GM04504 (cell line): ENCODE data around the gene C12orf43.

Source experiments
- DNase-seq: peaks from one replicate; pipeline ENCODE4 v3.0.0-alpha.2; 2012; ENCODE audit warnings: low read depth

C12orf43 gene

GRCh38 chr12:120999191-121000120 lies 16.8 kb downstream of the C12orf43 start:
- DNase-seq, result no peak

- DNase-seq, result no peak
These were observed 17.9 kb downstream of the C12orf43 start for GRCh38 chr12:120998435-120998834.

- DNase-seq, result no peak
These were observed 18.8 kb downstream of the C12orf43 start for GRCh38 chr12:120997448-120997847.

DNA sequence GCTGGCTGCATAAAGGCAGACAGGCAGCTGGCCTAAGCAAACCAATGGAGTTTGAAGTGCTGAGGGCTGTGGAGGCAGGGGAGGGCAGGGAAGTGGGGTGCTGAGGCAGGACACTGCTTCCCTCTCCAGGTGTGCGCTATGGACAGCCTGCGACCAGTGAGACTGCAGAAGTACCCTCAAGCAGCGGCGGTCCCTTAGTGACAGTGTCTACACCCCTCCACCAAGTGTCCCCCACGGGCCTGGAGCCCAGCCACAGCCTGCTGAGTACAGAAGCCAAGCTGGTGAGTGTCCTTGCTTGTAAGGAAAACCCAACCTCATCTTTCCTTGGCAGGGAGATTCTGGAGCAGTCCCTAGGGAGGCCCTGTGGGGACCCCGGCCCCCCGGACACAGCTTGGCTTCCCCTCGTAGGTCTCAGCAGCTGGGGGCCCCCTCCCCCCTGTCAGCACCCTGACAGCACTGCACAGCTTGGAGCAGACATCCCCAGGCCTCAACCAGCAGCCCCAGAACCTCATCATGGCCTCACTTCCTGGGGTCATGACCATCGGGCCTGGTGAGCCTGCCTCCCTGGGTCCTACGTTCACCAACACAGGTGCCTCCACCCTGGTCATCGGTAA lies 20.0 kb downstream of the C12orf43 start:
- DNase-seq, result no peak

DNA sequence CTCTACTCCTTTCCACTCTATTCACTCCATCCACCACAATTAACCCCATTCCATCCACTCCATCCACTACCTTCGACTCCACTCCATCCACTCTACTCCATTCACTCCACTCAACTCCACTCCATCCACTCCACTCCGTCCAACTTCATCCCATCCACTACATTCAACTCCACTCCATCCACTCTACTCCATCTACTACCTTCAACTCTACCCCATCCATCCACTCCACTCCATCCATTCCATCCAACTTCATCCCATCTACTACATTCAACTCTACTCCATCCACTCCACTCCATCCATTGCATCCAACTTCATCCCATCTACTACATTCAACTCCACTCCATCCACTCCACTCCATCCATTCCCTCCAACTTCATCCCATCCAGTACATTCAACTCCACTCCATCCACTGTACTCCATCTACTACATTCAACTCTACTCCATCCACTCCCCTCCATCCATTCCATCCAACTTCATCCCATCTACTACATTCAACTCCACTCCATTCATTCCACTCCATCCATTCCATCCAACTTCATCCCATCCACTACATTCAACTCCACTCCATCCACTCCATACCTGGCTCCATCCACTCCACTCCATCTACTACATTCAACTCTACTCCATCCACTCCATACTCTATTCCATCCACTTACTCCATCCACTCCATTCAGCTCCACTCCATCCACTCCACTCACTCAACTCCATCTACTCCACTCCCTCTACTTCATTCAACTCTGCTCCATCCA lies 21.5 kb downstream of the C12orf43 start:
- no peak for DNase-seq

DNA sequence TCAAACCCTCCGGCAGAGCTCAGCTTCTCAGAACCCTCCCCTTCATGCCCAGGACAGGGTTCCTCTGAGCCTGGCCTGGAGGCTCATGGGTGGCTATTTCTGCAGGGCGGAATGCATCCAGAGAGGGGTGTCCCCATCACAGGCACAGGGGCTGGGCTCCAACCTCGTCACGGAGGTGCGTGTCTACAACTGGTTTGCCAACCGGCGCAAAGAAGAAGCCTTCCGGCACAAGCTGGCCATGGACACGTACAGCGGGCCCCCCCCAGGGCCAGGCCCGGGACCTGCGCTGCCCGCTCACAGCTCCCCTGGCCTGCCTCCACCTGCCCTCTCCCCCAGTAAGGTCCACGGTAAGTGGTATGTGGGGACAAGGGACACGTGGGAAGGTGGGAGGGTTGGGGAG lies 22.2 kb downstream of the C12orf43 start:
- no peak for DNase-seq

- DNase-seq, result no peak
These were observed 22.8 kb downstream of the C12orf43 start for GRCh38 chr12:120993496-120993895.

- DNase-seq, result no peak
These were observed 23.3 kb downstream of the C12orf43 start for GRCh38 chr12:120992989-120993388.

GRCh38 chr12:120991965-120992364 lies 24.3 kb downstream of the C12orf43 start:
- DNase-seq, result no peak

GRCh38 chr12:120990487-120991055 lies 25.7 kb downstream of the C12orf43 start:
- no peak for DNase-seq

DNA sequence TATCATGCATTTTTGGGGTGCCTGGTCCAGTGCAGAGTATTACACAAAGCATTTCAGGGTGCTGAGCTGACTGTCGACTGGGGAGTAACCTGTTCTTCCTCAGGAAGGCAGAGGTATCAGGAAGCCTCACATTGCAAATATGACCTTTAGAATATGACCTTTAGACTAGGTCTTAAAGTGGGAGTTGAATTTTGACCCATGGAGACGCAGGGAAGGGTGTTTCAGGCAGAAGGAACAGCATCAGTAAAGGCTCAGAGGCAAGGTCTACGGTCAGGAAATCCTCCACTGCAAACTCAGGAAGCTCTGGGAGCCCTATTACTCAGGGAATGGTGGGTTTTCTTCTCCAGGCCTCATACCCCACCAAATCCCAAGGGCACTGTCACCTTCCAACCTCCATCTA lies 26.6 kb downstream of the C12orf43 start:
- DNase-seq, result no peak

GRCh38 chr12:120988658-120989057 lies 27.6 kb downstream of the C12orf43 start:
- DNase-seq, result no peak

GRCh38 chr12:120988234-120988633 lies 28.1 kb downstream of the C12orf43 start:
- DNase-seq, result no peak

DNA sequence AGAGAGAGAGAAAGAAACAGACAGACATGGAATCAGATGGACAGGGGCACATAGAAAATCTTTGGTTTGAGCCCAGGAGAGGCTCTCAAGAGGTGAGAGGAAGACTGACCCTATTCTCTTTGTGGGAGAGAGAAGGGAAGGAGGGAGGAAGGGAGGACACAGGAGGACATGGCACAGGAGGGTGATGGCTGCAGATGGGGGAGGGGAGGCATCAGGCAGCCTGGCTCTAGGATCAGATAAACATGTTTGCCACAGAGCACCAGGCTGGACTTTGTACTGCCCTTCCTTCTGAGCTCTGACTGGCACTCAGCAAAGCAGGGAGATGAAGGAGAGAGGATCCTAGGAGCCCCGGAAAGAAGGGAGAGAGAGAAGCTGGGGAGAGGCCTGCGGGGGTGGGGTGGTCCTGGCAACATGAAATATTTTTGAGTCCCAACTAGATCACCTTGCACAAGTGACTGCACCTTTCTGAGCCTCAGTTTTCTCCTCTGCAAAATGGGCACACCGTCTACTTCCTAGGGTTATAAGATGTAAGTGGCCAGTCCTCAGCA lies 31.9 kb downstream of the C12orf43 start:
- no peak for DNase-seq

DNA sequence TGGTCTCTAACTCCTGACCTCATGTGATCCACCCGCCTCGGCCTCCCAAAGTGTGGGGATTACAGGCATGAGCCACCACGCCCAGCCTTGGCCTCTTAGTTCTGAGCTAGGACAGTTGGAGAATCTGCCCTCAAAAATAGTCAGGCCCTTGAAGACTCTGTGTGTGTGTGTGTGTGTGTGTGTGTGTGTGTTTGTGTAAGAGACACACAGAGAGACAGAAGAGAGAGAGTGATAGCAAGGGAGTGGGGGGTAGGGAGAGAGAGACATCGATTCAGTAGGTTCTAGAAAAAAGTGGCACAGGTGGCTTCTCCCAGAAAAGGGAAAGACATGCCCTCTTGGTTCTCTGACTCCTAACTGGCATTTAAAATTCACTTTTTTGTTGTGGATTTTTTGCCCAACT lies 32.5 kb downstream of the C12orf43 start:
- no peak for DNase-seq

DNA sequence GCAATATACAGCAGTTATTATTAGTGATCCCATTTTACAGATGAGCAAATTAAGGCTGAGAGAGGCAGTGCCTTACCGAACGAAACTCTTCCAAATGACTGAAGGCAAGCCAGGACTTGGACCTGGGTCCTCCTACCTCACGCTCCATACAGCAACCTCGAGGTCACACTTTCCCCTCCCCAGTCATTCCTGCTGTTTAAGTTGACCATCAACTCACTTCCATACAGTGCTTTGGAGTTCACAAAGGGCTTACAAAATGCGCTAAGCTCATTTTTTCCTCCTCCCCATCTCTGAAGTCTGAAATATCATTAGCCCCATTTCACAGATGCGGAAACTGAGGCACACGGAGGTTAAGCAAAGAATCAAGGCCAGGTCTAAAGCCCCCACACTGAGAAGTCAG lies 33.6 kb downstream of the C12orf43 start:
- no peak for DNase-seq

DNA sequence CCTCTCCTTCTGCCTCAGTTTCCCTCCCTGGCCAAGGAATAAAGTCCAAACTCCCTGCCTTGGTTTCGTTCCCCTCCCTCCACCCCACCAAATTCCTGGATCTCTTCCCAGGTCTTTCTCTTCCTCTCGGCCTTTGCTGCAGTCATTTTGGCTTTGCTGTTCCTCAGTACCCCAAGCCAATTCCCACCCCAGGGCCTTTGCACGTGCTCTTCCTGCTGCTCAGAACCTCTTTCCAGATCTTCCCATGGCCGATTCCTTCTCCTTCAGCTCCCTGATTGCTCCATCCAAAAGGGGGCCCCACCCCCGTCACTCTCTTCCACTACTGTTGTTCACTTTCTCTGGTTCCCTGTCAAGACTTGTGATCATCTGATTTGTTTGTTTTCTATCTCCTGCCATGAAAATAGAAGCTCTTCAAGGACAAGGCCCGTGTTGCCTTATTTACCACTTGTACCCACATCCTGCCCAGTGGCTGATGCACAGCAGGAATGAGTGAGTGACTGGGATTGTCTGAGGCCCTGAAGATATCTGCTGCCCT lies 34.8 kb downstream of the C12orf43 start:
- no peak for DNase-seq

DNA sequence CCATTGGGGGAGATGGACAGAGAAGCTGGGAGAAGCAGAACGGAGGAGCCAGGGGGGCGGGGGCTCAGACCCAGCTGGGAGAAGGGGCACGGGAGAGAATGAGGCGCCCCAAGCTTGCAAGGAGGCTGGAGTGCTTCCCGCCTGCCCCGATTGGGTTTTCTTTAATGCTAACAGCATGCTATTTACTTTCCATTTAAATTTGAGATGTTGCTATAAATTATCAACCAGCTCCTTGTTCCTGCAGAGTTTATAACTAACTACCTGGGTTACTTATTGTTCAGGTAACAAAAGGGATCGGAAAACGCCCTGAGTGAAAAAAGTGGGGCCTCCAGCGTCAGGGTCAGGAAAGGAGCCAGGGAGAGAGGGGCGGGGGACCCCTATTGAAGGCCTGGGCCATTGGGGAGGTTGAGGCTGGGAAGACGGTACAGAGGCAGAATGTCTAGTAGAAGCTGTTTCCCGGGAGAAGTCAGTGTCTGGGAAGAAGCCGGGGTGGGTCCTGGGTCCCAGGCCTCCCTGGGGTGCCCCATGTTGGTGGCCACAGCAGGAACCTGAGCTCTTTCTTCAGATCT lies 35.4 kb downstream of the C12orf43 start:
- DNase-seq, result no peak

DNA sequence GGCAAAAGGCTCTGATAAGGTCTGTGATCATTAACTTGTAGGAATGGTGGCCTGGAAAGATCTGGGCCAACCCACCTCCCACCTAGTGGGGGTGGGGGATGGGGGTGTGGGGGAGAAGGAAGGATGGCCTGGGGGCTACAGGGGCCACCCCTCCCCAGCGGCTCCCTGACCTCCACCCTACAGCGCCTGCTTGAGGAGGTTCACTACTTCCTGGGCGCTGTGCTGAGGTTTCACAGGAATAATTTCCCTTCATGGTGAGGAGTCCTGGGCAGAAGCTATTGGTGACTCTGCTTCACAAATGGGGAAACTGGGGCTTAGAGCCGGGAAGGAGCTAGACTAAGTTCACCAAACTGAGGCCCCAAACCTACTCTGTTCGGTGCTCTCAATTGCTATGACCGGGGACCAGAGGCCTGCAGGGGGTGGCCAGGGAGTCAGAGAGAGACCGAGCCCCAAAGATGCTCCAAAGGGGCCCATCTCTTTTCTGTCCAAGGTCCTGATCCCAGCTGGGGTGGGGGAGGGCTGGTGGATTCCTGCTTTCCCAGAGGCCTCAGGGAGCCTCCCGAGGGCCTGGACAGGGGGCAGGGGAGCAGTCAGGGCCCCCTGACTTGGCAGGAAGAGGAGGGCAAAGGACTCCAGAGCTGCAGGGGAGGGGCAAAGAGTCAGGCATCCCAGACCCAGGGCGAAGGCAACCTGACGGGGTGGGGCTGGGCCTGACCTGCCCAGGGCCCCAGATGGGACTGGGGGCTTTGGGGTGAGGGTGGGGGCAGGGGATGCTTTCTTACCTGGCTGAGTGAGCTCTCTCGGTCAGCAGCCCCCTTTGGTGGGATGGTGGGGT lies 36.2 kb downstream of the C12orf43 start:
- no peak for DNase-seq

DNA sequence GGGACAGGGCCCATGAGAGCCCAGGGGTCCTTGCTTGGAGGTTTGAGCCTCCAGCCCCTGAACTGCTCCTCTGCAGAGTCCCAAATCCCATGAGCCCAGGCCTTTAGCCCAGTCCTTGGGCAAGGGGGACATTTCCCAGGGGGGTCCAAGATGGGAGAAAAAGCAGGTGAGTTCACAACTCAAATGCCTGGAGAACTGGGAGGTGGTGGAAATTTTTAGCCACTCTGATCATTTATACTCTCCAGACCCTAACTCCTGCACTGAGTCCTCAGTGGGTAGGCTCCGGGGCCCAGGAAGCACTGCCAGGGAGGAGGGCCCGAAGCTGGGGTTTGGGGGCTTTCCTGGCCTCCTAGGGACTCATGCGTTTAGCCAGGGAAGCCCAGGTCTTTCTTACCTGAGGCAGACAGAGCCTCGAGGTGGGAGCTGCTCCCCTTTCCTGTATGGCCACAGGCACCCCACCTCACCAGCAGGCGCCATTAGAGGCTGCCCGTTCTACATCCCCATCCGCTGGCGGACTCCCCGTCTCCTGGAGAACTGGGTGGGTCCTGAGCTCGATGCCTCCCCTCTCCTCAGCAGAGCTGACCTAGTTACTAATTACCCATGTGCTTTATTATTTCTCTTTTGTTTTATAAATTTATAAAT lies 36.9 kb downstream of the C12orf43 start:
- no peak for DNase-seq
